HCT116 (cell line): ENCODE data around the gene KANK2.

Experiments
- ATF3 ChIP-seq: IDR thresholded peaks from 2 replicates; pipeline ENCODE4 v1.6.1; 2012
- CBX3 ChIP-seq: IDR thresholded peaks from 2 replicates; pipeline ENCODE4 v1.6.1; 2012; ENCODE audit warnings: low read depth
- CTCF ChIP-seq, 3 experiments: fragments of 200-600 bp in 1 of 3; sonication (generic) in 1 of 3; IDR thresholded peaks in 2 of 3; conservative IDR thresholded peaks in 1 of 3; 2 replicates each; pipeline ENCODE4 v1.5.1; 2012 to 2017; ENCODE audit warnings: low read depth in 2 of 3, low read length in 2 of 3, antibody characterized with exemption in 1 of 3, borderline replicate concordance in 1 of 3, control low read depth in 1 of 3, mild to moderate bottlenecking in 1 of 3, mixed read lengths in 1 of 3, mixed run types in 1 of 3, moderate library complexity in 1 of 3; ENCODE audit not compliant: insufficient read depth in 1 of 3
- EZH2 ChIP-seq: fragments of 200-600 bp; sonication (generic); IDR thresholded peaks from 2 replicates; pipeline ENCODE4 v1.6.1; 2017; ENCODE audit warnings: antibody characterized with exemption, mixed run types
- EZH2phosphoT487 ChIP-seq: fragments of 200-600 bp; IDR thresholded peaks from 2 replicates; pipeline ENCODE4 v1.6.1; 2018; ENCODE audit warnings: antibody characterized with exemption, borderline replicate concordance
- MAX ChIP-seq: IDR thresholded peaks from 2 replicates; pipeline ENCODE4 v1.6.1; 2012
- POLR2AphosphoS5 ChIP-seq: IDR thresholded peaks from 2 replicates; pipeline ENCODE4 v1.6.1; 2011; ENCODE audit warnings: mild to moderate bottlenecking, low read depth, low read length, moderate library complexity
- REST ChIP-seq: IDR thresholded peaks from 2 replicates; pipeline ENCODE4 v1.6.1; 2012; ENCODE audit warnings: low read depth
- SIN3A ChIP-seq: IDR thresholded peaks from 2 replicates; pipeline ENCODE4 v1.6.1; 2012; ENCODE audit warnings: low read depth
- SRF ChIP-seq: IDR thresholded peaks from 2 replicates; pipeline ENCODE4 v1.6.1; 2012; ENCODE audit warnings: low read depth
- TCF7L2 ChIP-seq: IDR thresholded peaks from 2 replicates; pipeline ENCODE4 v1.7.0; 2011; ENCODE audit warnings: borderline replicate concordance, inconsistent platforms; ENCODE audit not compliant: insufficient read depth, insufficient read length; ENCODE audit errors: extremely low read depth
- YY1 ChIP-seq: IDR thresholded peaks from 2 replicates; pipeline ENCODE4 v1.6.1; 2011; ENCODE audit warnings: low read length, low read depth, moderate library complexity, mild to moderate bottlenecking; ENCODE audit not compliant: insufficient replicate concordance; ENCODE audit errors: extremely low read depth
- ZNF274 ChIP-seq: fragments of 200-500 bp; sonication (Bioruptor generic); IDR thresholded peaks from 2 replicates; pipeline ENCODE4 v1.6.1; 2014; ENCODE audit warnings: mild to moderate bottlenecking, low read depth, low read length, inconsistent platforms

GRCh38 chr19:11172576-11172975 lies 24.8 kb downstream of the KANK2 start:
- TF ChIP-seq SIN3A (no peak), CTCF (IDR thresholded peaks at IDR 0.05 in 2 of 3, conservative IDR thresholded peaks at IDR 0.05 in 1 of 3; ENCODE audit: borderline replicate concordance in 1 of 3, insufficient read depth in 1 of 3, low read depth in 2 of 3, low read length in 2 of 3) (no peak), SRF (no peak), REST (no peak), EZH2 (no peak), ATF3 (no peak), MAX (no peak), YY1 (no peak), EZH2phosphoT487 (no peak), TCF7L2 (no peak), POLR2AphosphoS5 (no peak), CBX3 (no peak), ZNF274 (no peak)
